Right atrium auricular region (tissue), 2 donors: ENCODE data around the gene PTCHD4. TPM values are rescaled to one million over a fixed set of nuclear protein-coding genes. Genes with fewer than 3 reads are reported as not detected.
A peak's percentile ranks its signal among the peaks of the same experiment; 100 is the strongest.

Source experiments
- DNase-seq: peaks from one replicate; pipeline ENCODE4 v3.0.0-alpha.2; 2019; ENCODE audit warnings: low spot score
- H3K27ac ChIP-seq, 2 donors: fragments of 200-600 bp; sonication (generic); 1 replicate in 1 of 2; 2 replicates in 1 of 2; pipeline ENCODE4 v1.5.1; 2016 to 2019
- H3K27me3 ChIP-seq, 2 donors: fragments of 200-600 bp; sonication (generic); one replicate each; pipeline versions ENCODE4 v1.5.1 to v1.6.0; 2017 to 2019
- H3K36me3 ChIP-seq: fragments of 200-600 bp; sonication (generic); one replicate; pipeline ENCODE4 v1.5.1; 2016
- H3K4me1 ChIP-seq, 2 donors: fragments of 200-600 bp; sonication (generic); one replicate each; pipeline versions ENCODE4 v1.5.1 to v1.6.0; 2017 to 2019
- H3K4me3 ChIP-seq, 2 donors: fragments of 200-600 bp; sonication (generic); 1 replicate in 1 of 2; 2 replicates in 1 of 2; pipeline ENCODE4 v1.5.1; 2017 to 2019; ENCODE audit warnings: mild to moderate bottlenecking in 1 of 2, moderate library complexity in 1 of 2
- H3K9me3 ChIP-seq, 2 donors: fragments of 200-600 bp; sonication (generic); one replicate each; pipeline ENCODE4 v1.5.1; 2019
- total RNA-seq, 2 donors: library from RNA; depleted of rRNA; stranded (reverse); fragments of >200 nt; gene quantifications; one replicate each; pipeline ENCODE4 v1.1.0, GENCODE V29; 2016
- TF ChIP-seq, protein P1 (sequence below), 2 donors: fragments of 200-600 bp; sonication (generic); IDR thresholded peaks; one replicate each; pipeline ENCODE4 v1.5.1; 2019; ENCODE audit warnings: antibody characterized with exemption in 2 of 2

The PTCHD4 gene
- total RNA-seq, 2 donors from 2014 or later: 0.51 to 1.0 TPM

DNA sequence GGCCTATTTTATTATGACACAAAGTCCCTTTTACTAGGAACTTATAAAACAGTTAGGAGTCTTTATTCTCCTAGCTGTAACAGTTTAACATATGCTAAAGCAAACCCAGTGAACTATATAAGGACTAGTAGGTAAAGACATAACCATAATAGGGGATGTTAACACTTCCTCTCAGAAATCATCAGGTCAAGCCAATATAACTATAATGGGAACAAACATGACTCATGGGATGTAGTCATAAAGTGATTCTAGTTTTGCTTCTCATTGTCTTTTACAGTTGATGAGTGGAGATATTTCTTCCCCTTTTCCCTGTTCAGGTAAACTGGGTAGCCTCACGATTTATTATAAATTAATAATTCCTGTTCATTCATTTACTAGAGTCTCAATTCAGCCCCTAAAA lies 9.7 kb downstream of the PTCHD4 start:
- H3K27me3 ChIP-seq: no peaks in the 10 kb centered on the region
- peaks cover 0 to 5% of the 10 kb centered on the region in 2 donors for H3K4me1 ChIP-seq
- no peak overlapping the region for H3K27ac ChIP-seq
- H3K36me3 ChIP-seq: no peaks in the 10 kb centered on the region
- H3K4me3 ChIP-seq: no peak overlapping the region
- TF ChIP-seq, protein P1, sequence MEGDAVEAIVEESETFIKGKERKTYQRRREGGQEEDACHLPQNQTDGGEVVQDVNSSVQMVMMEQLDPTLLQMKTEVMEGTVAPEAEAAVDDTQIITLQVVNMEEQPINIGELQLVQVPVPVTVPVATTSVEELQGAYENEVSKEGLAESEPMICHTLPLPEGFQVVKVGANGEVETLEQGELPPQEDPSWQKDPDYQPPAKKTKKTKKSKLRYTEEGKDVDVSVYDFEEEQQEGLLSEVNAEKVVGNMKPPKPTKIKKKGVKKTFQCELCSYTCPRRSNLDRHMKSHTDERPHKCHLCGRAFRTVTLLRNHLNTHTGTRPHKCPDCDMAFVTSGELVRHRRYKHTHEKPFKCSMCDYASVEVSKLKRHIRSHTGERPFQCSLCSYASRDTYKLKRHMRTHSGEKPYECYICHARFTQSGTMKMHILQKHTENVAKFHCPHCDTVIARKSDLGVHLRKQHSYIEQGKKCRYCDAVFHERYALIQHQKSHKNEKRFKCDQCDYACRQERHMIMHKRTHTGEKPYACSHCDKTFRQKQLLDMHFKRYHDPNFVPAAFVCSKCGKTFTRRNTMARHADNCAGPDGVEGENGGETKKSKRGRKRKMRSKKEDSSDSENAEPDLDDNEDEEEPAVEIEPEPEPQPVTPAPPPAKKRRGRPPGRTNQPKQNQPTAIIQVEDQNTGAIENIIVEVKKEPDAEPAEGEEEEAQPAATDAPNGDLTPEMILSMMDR (IDR thresholded peaks at IDR 0.05): no peak
- no peaks in the 10 kb centered on the region for H3K9me3 ChIP-seq
- DNase-seq: no peak

DNA sequence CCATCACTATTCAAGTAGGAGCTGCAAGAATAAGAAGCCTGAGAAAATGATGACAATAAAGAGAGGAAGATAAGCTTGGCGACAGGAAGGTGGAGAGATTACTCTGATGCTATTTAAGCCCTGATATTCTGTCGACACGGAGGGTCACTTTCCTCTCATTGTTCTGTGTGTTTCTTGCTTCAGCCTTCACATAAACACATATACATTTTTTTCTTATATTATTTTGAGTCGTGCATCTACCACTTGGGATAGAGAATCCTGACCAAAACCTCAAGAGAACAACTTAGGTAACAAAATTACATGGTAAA lies 10.5 kb downstream of the PTCHD4 start:
- Histone ChIP-seq H3K4me1 (peaks cover 0 to 5% of the 10 kb centered on the region in 2 donors), H3K9me3 (no peaks in the 10 kb centered on the region), H3K4me3 (no peak overlapping the region), H3K36me3 (no peaks in the 10 kb centered on the region), H3K27ac (no peak overlapping the region), H3K27me3 (no peaks in the 10 kb centered on the region)
- no peak for DNase-seq
- TF ChIP-seq, protein P1 (IDR thresholded peaks at IDR 0.05): no peak

DNA sequence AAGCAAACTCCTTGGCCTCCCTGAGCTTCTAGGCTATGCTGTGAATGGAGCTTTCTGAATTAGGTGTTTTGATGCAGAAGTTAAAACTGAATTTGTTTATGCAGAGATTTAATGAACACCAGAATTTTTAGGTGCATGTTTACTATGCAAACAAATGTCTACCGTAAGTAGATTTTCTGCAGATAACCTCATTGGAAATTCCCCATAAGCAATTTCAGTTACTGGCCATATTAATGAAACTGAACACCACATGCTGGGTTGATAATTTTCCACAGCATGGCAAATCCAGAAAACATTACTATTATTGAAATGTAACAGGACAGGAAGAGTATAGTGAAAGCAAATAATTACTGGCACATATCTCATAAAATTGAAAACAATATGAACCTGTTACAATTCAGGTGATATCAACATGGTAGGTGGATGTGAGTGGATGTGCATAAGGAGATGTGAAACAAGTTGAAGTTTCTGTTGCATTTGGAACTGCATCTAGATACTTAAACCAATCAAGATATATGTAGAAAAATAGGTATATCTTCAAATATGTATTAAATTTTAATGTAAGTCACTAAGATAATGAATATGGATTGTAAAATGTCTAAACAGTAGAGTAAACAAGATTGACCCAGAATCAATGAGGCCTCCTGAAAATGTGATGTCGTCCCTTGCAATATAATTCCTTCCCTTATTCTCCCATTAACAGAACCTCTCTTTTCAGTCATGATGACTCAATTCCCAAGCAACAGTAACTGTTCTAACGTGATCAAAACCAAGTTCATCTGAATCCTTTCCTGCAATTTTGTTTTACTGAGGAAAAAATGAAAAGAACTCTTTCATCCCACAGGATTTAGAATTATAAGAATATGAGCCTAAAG lies 11.0 kb downstream of the PTCHD4 start:
- Histone ChIP-seq H3K4me3 (no peak overlapping the region), H3K4me1 (peaks cover 0 to 5% of the 10 kb centered on the region in 2 donors), H3K27me3 (no peaks in the 10 kb centered on the region), H3K27ac (no peak overlapping the region), H3K9me3 (no peaks in the 10 kb centered on the region), H3K36me3 (no peaks in the 10 kb centered on the region)
- no peak for DNase-seq
- TF ChIP-seq, protein P1 (IDR thresholded peaks at IDR 0.05): no peak

DNA sequence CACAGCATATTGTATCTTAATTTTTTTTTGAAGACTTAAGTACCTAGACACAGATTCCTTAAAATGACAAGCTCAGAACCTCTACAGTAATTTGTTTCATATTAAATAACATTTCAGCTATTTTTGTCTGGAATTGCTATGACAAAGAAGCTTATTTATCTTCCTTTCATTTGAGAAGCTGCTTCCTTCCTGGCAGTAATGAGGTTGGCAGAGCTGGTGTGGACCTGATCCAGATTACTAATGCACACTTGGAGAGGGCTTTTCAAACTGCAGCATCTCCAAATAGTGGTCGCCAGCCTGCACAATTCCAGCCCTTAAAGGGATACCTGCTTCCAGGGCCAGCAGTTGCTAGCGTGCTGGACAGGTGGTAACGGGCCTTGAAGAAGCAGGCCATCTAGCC lies 12.1 kb downstream of the PTCHD4 start:
- Histone ChIP-seq H3K4me3 (no peak overlapping the region), H3K36me3 (no peaks in the 10 kb centered on the region), H3K27ac (no peak overlapping the region), H3K27me3 (no peaks in the 10 kb centered on the region), H3K9me3 (no peaks in the 10 kb centered on the region), H3K4me1 (peaks cover 0 to 5% of the 10 kb centered on the region in 2 donors)
- TF ChIP-seq, protein P1 (IDR thresholded peaks at IDR 0.05): no peak
- no peak for DNase-seq

DNA sequence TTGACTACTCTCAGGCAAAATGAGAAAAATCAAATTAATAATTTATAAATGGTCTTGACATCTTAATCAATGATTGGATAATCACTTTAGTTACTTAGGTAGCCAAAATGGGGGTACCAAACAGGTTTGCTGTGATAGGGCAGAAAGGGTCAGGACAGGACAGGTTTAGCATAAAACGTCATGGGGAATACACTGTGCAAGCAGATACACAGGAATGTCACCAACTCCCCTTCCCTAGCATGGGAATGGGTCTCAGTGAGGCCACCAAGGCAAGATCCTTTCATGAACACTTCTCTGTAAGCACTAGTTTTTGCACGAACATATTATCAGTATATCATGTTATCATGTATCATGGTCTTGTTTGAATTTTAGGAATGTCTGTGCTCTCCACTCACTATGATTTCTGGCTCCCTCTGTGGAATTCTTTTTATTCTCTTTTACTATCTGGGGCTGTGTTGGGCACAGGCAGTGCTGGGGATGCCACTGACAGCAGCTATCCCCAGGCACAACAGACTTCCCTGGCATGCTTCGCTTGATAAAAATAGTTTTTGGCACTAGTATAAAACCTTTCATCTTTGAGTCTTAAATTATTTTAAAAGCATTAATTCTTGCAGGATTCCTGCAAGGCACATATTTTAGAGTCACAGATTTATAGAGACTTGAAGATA lies 18.3 kb downstream of the PTCHD4 start:
- H3K9me3 ChIP-seq: no peaks in the 10 kb centered on the region
- H3K27me3 ChIP-seq: no peaks in the 10 kb centered on the region
- TF ChIP-seq, protein P1 (IDR thresholded peaks at IDR 0.05): no peak
- DNase-seq: no peak
- no peak overlapping the region for H3K4me3 ChIP-seq
- H3K27ac ChIP-seq: peak overlapping the region in 1 of 2 donors; percentile 4
- H3K36me3 ChIP-seq: no peaks in the 10 kb centered on the region
- no peaks in the 10 kb centered on the region for H3K4me1 ChIP-seq
